HG02938 (cell line): ENCODE results near the gene SEZ6.

Source experiments
- ATAC-seq: cut with Tn5 transposase; IDR thresholded peaks from one replicate; pipeline ENCODE4 v1.9.1; 2021; ENCODE audit warnings: mild to moderate bottlenecking, moderate library complexity; ENCODE audit not compliant: unreplicated experiment

The SEZ6 gene

GRCh38 chr17:28977659-28978355 lies 28.0 kb downstream of the SEZ6 start:
- ATAC-seq, result no peak

- no peak for ATAC-seq
These were observed 30.2 kb downstream of the SEZ6 start for GRCh38 chr17:28975646-28976045.

- no peak for ATAC-seq
These were observed 30.8 kb downstream of the SEZ6 start for GRCh38 chr17:28975031-28975430.

GRCh38 chr17:28974451-28974850 lies 31.4 kb downstream of the SEZ6 start:
- no peak for ATAC-seq

- no peak for ATAC-seq
These were observed 32.4 kb downstream of the SEZ6 start for GRCh38 chr17:28973425-28973824.

GRCh38 chr17:28972437-28972836 lies 33.4 kb downstream of the SEZ6 start:
- no peak for ATAC-seq

GRCh38 chr17:28970879-28971278 lies 35.0 kb downstream of the SEZ6 start:
- ATAC-seq, result no peak

- ATAC-seq, result no peak
These were observed 36.0 kb downstream of the SEZ6 start for GRCh38 chr17:28969706-28970393.

- no peak for ATAC-seq
These were observed 36.9 kb downstream of the SEZ6 start for GRCh38 chr17:28968914-28969295.

GRCh38 chr17:28968231-28968913 lies 37.5 kb downstream of the SEZ6 start:
- ATAC-seq, result no peak

GRCh38 chr17:28967221-28968135 lies 38.4 kb downstream of the SEZ6 start:
- no peak for ATAC-seq

- no peak for ATAC-seq
These were observed 42.0 kb downstream of the SEZ6 start for GRCh38 chr17:28963841-28964240.

GRCh38 chr17:28963055-28963611 lies 42.7 kb downstream of the SEZ6 start:
- ATAC-seq, result no peak

GRCh38 chr17:28961391-28961790 lies 44.4 kb downstream of the SEZ6 start:
- no peak for ATAC-seq

GRCh38 chr17:28960256-28961061 lies 45.4 kb downstream of the SEZ6 start:
- no peak for ATAC-seq

GRCh38 chr17:28959471-28959871 lies 46.4 kb downstream of the SEZ6 start:
- ATAC-seq, result no peak

GRCh38 chr17:28958820-28959455 lies 46.9 kb downstream of the SEZ6 start:
- no peak for ATAC-seq

- ATAC-seq, result no peak
These were observed 47.9 kb downstream of the SEZ6 start for GRCh38 chr17:28957992-28958355.

GRCh38 chr17:28957277-28957991 lies 48.4 kb downstream of the SEZ6 start:
- no peak for ATAC-seq
